ENCODE data around the gene SDC4.

SDC4 gene

DNA sequence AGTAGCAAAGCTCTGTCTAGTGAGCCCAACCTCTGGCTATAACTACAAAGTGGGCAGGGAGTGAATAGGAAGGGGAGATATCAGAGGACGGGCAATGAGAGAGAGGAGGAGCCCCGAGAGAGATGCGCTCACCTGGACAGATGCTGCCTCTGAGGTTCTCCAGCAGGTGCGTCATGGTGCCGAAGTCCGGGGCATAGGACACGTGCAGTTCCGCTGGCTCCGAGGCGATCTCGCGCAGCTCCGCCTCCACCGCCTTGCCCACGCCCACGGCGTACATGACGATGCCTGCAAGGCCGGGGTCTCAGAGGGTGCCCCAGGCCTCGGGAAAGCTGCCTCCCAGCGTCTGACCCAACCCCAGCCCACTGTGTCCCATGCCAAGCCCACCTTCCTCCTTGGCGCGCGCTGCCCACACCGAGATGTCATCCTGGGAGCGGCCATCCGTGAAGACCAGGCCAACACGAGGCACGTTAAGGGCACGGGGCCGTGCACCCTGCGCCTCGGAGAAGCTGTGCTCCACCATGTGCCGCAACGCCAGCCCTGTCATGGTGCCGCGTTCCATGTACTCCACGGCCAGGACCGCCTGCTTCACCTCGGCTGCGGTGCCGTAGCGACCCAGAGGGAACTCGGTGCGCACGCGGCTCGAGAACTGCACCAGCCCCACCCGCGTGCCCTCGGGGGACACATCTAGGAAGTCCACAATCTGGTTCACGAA, 50.3 kb downstream of the SDC4 start:
- DNase-seq (ENCODE audit: low read depth in 2 of 2), result no peak

DNA sequence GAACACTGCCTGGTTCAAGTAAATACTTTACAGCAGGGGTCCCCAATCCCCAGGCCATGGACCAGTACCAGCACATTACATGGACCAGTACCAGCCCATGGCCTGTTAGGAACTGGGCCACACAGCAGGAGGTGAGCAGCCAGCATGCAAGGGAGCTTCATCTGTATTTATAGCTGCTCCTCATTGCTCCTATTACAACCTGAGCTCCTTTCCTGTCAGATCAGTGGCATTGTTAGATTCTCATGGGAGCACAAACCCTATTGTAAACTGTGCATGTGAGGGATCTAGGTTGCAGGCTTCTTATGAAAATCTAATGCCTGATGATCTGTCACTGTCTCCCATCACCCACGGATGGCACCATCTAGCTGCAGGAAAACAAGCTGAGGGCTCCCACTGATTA, 53.6 kb downstream of the SDC4 start:
- no peak for DNase-seq (ENCODE audit: low read depth in 2 of 2)

DNA sequence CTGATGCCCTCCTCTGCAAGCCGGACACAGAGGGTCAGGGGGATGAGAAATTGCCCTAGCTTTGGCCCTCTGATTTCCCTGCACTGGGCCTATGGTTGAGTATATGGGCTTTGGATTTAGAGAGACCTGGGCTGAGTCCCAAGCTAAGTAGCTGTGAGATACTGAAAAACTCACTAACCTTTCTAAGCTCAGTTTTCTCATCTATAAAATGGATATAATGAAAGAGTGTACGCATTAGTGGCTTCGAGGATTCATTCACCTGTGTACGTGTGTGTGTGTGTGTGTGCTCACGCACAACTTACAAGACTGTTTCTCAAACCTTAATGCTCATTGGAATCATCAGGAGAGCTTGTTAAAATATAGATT, 54.2 kb downstream of the SDC4 start:
- DNase-seq (ENCODE audit: low read depth in 2 of 2), result no peak

DNA sequence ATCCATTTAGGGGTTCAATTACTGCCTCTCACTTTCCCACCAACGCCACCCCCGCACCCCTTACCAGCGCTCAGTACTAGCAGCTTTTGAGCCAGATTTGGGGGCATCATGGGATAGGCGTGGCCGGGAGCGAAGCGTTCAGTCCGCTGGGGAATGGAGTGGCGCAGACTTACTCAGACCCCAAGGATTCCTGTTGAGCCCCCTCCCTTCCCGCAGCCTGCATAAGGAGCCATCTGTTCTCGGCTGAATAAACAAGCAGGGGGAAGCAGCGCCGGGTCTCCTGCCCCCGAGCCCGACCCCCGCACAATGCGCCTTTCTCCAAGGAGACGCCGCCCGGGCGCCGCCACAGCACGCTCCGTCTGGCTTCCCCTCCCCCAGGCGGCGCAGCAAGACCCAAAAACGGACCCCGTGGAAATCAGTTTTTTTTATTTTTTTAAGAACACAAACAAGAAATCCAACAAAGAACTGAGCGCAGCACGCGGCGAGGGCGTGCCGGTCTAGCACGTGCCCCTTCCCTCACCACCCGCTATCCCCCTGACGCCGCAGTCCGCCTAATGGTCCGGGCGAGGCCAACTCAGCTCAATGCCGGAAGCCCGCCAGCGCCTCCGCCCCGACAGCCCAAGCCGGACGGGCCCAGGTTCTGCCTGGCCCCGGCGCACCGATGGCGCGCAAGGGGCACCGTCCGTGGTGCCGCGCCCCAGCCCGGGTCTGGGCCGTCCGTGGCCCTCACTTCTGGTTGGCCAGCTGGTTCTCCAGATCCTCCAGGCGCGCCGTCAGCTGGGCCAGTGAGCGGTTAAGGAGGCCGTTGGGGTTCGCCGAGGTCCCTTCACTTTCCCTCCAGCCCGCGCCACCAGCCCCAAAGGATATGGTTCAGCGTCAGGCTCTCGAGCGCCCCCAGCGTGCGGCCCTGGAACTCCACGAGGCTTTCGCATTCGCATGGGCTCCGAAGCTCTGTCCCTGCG, 54.9 kb downstream of the SDC4 start:
- DNase-seq (ENCODE audit: low read depth in 2 of 2), result peak; percentile 78 to 82

DNA sequence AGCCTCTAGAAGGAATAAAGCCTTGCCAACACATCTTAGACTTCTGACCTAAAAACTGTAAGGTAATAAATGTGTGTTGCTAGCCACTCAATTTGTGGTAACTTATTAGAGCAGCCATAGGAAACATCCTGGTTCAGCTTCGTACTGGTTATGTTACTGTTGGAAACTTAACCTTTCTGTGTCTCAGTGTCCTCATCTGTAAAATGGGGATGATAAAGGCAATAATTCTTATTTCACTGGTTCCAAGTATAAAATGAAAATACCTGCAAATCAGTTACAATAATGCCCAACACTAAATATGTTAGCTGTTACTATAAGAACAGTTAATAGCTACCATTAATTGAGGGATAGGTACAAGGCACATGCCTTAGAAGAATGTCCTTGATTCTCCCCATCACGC, 55.9 kb downstream of the SDC4 start:
- DNase-seq (ENCODE audit: low read depth in 2 of 2), result no peak

DNA sequence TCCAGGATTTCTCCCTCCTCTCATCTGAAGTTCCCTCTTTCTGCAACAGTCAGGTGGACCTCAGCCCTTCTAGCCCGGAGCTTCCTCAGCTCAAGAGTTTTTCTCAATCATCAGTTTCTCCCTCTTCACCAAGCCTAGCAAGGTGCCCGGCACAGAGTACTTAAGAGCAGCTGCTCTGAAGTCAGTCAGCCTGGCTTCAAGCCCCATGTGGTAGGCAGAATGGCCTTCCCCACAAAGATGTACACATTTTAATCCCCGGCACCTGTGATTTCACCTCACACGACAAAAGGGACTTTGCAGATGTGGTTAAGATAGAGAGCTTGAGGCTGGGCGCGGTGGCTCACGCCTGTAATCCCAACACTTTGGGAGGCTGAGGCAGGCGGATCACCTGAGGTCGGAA, 56.7 kb downstream of the SDC4 start:
- no peak for DNase-seq (ENCODE audit: low read depth in 2 of 2)

DNA sequence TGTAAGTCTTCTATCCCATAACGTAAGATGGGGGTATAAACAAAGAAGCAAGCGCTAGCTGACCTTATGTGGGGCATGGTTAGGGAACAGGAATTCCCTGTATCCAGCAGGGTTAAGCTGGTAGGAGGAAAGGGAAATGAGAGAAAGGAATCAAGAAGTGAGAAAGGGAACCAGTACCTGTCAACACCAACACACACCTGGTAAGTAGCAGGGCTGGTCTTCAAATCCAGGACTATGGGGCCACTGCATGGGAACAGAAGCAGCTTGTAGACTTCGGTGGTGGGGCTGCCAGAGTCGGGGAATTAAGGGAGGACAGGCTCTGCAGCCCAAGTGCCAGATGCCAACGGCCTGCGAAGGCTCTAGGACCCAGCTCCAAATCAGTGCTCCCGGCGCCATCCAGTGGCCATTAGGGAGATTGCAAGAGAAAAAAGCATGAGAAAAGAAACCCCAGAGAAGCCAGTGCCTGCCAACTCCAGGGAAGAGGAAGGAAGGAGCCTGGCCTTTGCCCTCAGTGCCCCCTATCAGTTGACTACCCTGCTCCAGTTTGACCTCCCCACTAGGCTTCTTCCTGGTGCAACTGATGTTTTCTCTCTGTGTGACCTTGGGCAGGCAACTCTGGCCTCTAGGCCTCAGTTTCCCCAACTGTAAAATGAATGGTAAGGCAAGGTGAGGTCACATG, 57.4 kb downstream of the SDC4 start:
- peak; percentile 23 to 57 for DNase-seq (ENCODE audit: low read depth in 2 of 2)

DNA sequence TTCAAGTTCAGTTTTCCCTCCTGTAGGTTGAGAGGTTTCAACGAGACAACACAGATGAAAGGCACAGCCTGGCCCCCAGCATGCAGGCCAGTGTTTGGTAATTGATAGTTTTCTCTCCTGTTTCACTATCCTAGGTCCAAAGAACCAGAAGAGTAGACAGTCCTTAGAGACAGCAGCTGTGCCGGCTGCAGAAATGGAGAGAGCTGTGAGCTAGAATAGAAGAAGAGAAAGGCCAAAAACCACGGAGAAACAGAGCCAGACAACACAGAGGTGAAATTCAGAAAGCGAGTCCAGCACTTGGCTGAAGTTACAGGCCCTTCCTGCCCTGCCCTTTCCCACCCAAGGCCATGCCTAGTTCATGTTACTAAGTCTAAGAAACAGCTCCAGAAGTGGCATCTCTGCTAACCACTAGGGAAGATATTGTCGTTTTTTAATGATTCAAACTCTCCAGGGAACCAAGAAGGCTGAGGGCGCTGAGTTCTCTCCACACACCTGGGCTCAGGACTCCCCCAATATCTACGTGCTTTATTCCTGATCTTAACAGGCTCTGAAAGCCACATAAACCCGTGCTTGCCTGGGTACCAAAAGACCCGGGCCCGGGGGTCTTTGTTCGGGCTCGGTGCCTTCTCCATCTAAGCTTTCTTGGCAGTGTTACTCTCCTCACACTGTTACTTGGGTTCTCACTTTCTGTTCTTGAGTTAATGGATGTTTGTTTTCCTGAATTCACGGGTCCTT, 58.1 kb downstream of the SDC4 start:
- DNase-seq (ENCODE audit: low read depth in 2 of 2), result no peak

DNA sequence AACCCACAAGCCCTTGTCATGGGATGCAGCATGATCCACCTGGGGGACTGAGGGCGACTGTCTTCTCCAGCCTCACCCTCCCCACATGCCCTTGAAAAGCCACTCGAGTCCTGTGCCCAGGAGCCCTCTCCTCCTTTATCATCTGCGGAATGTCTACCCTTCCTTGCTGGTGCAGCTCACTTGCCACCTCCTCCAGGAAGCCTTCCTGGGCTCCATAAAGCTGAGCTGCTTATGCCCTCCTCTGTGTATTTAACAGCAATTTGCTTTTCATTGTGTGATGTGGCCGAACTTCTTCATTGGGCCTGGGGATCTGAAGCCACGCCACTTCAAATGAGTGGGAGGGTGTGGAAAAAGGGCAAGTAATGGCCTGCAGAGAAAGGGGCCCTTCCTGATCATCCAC, 59.4 kb downstream of the SDC4 start:
- no peak for DNase-seq (ENCODE audit: low read depth in 2 of 2)

DNA sequence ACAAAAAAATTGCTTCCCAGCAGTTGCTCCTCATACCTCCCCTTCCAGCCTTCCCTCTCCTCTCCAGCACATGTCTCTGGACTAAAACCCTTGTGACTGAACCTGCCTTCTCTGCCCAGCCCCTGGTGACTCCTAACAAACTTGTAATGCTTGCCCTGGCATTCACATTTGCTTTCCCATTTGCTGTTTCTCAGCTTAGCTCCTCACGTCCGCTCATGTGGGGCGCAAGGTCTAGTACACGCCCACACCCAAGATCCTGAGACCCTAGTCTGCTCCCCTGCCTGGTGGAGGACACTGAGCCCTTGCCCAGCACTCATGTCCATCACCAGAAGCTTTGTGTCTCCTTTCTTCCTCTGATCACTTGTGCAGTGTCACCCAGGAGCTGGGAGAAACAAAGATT, 59.8 kb downstream of the SDC4 start:
- DNase-seq (ENCODE audit: low read depth in 2 of 2), result no peak

DNA sequence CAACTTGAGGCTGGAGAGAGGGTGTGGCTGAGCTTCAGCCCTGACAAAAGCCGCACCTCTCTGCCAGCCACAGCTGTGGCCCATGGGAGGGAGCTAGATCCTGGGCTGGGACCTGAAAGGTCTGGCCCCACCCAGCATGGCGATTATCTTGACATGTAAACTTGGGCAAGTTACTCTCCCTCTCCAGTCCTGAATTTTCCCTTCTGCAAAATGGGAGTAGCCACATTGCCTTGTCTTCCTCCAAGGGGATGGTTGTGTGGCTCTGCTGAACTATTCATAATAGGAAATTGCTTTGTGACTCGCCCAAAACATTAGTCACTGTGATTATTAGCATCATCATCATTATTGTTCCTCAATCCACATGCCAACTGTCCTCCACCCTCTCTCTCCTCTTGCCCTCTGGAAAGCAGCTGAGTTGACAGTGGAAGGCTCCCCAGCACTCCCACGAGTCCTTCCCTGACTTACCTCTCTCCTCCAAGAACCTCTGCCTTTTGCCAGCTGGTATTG, 64.6 kb downstream of the SDC4 start:
- DNase-seq (ENCODE audit: low read depth in 2 of 2), result no peak

DNA sequence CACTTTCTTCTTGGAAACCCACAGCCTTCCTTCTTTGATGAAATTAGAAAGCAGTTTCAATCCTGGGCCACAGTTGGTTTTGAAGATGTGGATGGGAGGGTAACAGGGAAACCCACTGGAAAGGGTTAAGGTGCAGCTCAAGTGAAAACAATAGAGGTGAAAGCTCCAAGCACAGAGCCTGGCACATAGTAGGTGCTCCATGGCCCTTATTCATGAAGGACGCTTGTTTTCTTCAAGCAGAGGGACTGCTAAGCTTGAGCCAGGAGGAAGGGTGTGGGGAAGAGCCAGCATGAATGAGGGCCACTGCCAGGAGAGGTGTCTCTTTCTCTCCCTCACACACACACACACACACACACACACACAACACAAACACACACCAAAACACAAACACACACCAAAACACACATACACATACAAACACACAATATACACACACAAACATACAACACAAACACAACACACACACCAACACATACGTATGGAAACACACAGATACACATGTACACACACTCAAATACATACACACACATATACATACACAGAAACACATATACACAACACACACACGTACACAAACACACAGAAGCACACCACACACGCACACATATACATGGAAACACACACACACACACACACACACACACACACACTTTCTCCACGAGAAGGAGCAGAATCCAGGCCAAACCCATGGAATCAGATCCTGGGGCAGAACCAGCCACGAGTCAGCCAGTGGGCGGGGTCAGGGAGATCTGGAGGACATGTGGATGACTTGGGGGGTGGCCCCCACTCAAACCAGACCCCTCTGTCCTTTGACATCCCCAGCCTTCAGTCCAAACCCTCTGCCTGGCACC, 65.3 kb downstream of the SDC4 start:
- no peak for DNase-seq (ENCODE audit: low read depth in 2 of 2)

DNA sequence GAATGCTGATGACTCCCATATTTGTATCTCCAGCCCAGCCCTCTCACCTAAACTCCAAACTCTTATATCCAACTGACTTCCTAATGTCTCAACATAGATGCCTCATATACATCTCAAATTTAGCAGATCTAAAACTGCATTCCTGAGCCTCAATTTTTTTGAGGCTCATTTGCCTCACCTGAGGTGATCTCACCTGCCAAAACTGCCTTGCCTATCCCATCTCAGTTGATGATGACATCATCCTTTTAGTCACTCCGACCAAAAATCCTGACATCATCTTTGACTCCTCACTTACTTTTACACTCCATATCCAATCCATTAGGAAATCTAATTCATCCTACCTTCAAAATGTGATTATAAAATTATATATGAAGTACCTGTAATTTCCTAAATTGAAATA, 68.2 kb downstream of the SDC4 start:
- no peak for DNase-seq (ENCODE audit: low read depth in 2 of 2)

DNA sequence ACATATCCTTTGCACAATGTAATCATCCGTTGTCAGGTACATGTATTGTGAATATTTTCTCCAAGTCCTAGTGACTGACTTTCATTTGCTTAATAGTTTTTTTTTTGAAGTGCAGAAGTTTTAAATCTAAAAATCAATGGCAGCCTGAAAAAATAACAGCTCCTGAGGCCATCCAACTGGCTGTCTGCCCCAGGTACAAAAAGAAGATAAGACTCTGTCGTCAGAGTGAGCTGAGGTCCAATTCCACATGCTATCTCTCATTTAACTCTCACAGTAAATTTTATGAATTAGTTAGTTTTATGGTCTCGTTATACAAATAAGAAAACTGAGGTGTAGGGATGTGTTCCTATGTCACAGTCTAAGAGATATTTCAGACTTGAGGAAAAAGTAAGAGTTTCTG, 72.9 kb downstream of the SDC4 start:
- no peak for DNase-seq (ENCODE audit: low read depth in 2 of 2)
